Transverse colon (tissue), 4 donors: ENCODE measurements around the gene LGI1.

Source experiments
- EP300 ChIP-seq: sonication (generic); formaldehyde crosslinking; IDR thresholded peaks from one replicate; pipeline ENCODE4 v1.6.1; 2017; ENCODE audit warnings: antibody characterized with exemption, low read depth
- POLR2A ChIP-seq: fragments of 450-650 bp; IDR thresholded peaks from one replicate; pipeline ENCODE4 v1.6.1; 2016; ENCODE audit warnings: antibody characterized with exemption, mild to moderate bottlenecking, moderate library complexity
- POLR2AphosphoS5 ChIP-seq, 3 donors: sonication (generic); formaldehyde crosslinking; IDR thresholded peaks; one replicate each; pipeline ENCODE4 v1.6.1; 2016; ENCODE audit warnings: antibody characterized with exemption in 3 of 3
- TF ChIP-seq, protein P1 (sequence below), 5 experiments: fragments of 200-600 bp in 3 of 5; fragments of 450-650 bp in 2 of 5; sonication (generic) in 3 of 5; IDR thresholded peaks; 1 replicate in 2 of 5; 2 replicates in 3 of 5; pipeline ENCODE4 v1.5.1; 2016 to 2017; ENCODE audit warnings: antibody characterized with exemption in 5 of 5, inconsistent platforms in 3 of 5, mild to moderate bottlenecking in 2 of 5, moderate library complexity in 1 of 5

DNA sequence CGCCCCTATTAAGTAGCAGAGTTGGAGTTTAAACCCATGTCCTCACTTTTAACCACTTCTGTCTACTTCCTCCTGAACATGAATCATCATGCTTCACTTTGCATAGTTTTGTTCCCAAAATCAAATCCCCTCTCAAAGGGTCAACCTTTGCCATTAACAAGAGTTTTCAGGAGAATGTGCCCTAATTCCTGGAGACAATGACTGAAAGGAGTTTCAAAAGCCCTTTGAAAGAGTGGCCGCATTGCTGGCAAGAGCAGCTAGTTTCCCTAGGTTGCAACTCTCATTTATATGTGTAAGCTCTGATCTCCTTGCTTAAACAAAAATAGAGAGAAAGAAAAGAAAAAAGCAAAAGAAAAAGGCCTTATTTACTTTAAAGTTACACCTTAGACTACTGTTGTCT lies 9.2 kb downstream of the LGI1 start:
- TF ChIP-seq, protein P1, sequence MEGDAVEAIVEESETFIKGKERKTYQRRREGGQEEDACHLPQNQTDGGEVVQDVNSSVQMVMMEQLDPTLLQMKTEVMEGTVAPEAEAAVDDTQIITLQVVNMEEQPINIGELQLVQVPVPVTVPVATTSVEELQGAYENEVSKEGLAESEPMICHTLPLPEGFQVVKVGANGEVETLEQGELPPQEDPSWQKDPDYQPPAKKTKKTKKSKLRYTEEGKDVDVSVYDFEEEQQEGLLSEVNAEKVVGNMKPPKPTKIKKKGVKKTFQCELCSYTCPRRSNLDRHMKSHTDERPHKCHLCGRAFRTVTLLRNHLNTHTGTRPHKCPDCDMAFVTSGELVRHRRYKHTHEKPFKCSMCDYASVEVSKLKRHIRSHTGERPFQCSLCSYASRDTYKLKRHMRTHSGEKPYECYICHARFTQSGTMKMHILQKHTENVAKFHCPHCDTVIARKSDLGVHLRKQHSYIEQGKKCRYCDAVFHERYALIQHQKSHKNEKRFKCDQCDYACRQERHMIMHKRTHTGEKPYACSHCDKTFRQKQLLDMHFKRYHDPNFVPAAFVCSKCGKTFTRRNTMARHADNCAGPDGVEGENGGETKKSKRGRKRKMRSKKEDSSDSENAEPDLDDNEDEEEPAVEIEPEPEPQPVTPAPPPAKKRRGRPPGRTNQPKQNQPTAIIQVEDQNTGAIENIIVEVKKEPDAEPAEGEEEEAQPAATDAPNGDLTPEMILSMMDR (IDR thresholded peaks at IDR 0.05): no peak
- TF ChIP-seq EP300 (no peak), POLR2AphosphoS5 (IDR thresholded peaks at IDR 0.05) (no peak), POLR2A (no peak)
